Neural progenitor cell (in vitro differentiated cells): ENCODE measurements around the gene USP2.

ENCODE experiments used
- CTCF ChIP-seq: fragments of 200-600 bp; sonication (generic); IDR thresholded peaks from 2 replicates; pipeline ENCODE4 v1.5.1; 2017; ENCODE audit warnings: antibody characterized with exemption, mild to moderate bottlenecking
- EZH2 ChIP-seq: fragments of 200-600 bp; sonication (generic); IDR thresholded peaks from 2 replicates; pipeline ENCODE4 v1.6.1; 2017; ENCODE audit warnings: antibody characterized with exemption, mild to moderate bottlenecking, moderate library complexity

- TF ChIP-seq CTCF (peak; percentile 53), EZH2 (no peak)
Measured at GRCh38 chr11:119307219-119307618, 74.3 kb downstream of the USP2 start.
